Activated naive CD4-positive, alpha-beta T cell treated with Interleukin-2 at 50 U/mL for 16 hours (primary cell): ENCODE data around the gene GGTA1.
"Not testable (repeated sequence)": the region's sequence is repeated elsewhere in the genome, so short reads cannot be mapped to it uniquely, and the experiment has no call there.

Experiments
- DNase-seq: peaks from one replicate; pipeline ENCODE4 v3.0.0-alpha.2; 2020

The GGTA1 gene

DNA sequence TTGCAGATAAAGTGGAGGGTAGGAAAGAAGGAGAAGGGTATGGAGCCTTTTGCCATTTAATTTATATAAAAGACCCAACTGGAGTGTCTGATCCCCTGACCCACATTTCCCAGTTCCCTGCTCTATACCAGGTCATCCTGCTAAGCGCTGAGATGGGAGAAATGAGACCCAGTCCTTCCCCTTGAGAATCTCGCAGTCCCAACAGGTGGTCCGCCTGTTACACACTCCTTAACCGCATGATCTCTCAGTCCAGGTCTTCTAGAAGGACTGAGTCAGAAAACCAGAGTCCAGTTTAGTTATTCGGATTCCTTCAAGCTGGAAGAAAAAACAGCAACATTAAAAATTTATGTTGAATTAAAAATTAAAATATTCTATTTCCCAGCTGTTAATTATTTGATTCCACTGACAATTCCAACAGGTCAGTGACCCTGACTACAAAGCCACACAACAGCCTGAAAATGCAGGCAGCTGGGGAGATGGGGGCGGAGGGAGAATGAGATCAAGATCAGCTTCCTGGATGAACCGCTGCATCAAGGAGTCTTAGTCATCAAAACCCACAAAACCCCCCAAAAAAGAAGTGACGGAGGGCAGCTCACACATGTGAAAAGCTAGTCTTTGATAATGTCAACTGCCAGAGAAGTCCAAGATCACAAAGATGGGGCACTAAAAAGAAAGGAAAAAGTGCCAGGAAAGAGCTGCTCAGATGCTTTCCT, 44.0 kb downstream of the GGTA1 start:
- DNase-seq: no peak

DNA sequence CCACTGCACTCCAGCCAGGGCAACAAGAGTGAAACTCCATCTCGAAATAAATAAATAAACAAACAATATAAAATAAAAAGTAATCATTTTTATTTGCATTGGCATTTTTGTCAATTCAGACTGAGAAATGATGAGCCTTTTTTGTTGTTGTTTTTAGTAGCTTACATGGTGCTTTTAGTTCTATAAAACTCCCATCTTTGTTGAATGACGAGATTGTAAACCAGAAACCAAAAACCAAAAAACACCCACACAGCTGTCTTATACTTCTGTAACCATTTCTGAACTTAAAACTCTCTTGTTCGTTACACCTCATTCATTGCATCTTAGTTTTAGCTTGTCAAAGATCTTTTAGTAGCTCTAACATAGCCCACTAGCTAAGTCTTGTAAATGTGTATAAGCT, 44.7 kb downstream of the GGTA1 start:
- no peak for DNase-seq

- no peak for DNase-seq
Measured at GRCh38 chr9:121453232-121453892, 46.3 kb downstream of the GGTA1 start.

DNA sequence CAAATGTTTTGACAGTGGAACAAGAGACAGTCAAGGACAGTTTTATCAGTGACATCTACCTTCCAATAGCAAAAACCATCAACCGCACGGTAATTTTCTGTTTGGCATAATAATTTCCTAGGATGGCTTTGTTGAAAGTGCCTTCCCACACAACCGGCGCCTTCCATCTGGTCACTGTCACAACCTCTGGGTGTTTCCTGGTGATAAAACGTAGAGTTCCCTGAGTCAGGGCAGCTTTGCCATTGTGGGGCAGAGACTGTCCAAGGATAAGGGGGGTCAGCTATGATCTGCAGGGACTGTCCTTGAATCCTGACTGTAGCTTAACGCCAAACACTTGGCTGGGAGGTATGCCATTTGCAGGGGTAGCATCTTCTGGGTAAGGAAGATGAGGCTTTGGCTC, 47.6 kb downstream of the GGTA1 start:
- no peak for DNase-seq

GRCh38 chr9:121451586-121451985, 48.1 kb downstream of the GGTA1 start:
- DNase-seq: no peak

- DNase-seq: no peak
Measured at GRCh38 chr9:121450241-121450640, 49.4 kb downstream of the GGTA1 start.

GRCh38 chr9:121449786-121450185, 49.9 kb downstream of the GGTA1 start:
- DNase-seq: no peak

- no peak for DNase-seq
Measured at GRCh38 chr9:121447321-121447834, 52.3 kb downstream of the GGTA1 start.

- no peak for DNase-seq
Measured at GRCh38 chr9:121445986-121446385, 53.7 kb downstream of the GGTA1 start.

GRCh38 chr9:121443981-121444380, 55.7 kb downstream of the GGTA1 start:
- DNase-seq: no peak

- no peak for DNase-seq
Measured at GRCh38 chr9:121441165-121441564, 58.5 kb downstream of the GGTA1 start.

DNA sequence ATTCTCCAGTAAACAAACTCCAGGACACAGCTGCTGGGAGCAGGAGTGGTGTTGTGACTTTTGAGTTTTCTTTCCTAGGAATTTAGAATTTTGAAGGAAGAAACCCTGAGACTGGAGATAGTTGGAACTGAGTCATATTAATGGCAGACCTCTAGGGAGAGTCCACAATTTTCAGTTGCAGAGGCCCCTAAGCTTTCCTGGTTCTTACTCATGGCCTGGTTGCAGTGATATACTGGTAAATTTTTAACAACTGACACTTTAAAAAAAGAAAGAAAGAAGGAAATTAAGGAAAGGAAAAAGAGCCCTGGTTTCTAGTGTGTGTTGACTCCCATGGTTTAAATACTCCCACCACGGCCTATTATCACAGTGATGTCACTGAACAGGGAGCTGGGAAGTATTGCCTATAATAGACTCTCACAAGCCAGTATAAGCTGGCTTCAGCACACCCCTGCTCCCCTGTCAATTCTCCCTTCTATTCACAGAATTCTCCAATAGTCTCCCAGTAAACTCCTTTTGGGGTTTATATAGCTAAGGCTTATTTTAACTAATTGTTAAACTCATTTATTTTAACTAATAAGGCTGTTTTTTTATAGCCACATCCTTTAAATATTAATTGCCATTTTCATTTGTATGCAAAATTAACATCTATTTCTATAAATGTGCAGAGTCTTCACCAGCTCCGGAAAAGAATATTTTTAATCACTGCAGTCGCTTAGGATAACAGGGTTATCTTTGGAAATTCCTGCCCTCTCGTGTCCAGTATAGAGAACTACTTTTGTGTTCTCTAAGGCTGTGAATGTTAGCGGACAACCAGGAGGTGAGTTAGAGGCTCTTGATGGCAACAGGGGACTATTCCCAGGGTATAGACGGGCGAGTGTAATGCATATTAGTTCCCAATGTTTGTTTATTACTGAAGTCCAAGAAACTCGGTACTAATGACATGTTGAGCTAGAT, 59.7 kb downstream of the GGTA1 start:
- DNase-seq: no peak

GRCh38 chr9:121439016-121439415, 60.6 kb downstream of the GGTA1 start:
- no peak for DNase-seq

GRCh38 chr9:121437891-121438290, 61.8 kb downstream of the GGTA1 start:
- DNase-seq: no peak

GRCh38 chr9:121437046-121437445, 62.6 kb downstream of the GGTA1 start:
- not testable (repeated sequence) for DNase-seq

- DNase-seq: no peak
Measured at GRCh38 chr9:121434969-121435368, 64.7 kb downstream of the GGTA1 start.

DNA sequence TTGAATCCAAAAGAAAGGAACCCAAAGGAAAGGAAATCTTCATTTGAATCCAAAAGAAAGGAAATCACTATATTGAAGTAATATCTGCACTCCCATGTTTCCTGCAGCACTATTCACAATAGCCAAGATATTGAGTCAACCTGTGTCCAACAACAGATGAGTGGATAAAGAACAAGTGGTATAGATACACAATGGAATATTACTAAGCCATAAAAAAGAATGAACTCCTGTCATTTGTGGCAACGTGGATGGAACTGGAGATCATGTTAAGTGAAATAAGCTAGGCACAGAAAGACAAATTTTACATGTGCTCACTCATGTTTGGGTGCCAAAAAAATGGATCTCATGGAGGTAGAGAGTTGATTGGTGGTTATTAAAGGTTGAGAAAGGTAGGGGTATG, 71.7 kb downstream of the GGTA1 start:
- no peak for DNase-seq

GRCh38 chr9:121424024-121424432, 75.6 kb downstream of the GGTA1 start:
- DNase-seq: no peak

DNA sequence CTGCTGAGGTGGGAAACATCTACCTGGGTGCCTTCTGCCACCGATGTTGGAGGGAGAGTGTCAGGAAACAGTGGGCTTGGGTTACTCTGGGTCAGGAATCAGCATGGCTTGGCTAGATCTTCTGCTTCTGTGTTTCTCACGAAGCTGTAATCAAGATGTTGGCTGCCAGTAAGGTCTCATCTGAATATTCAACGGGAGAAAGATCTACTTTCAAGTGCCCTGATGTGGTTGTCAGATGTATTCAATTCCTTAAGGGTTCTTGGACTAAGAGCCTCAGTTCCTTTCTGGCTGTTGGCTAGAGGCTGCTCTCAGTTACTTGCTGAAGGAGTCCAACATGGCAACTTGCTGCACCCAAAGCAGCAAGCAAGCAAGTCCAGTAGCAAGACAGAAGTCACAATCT, 87.7 kb downstream of the GGTA1 start:
- DNase-seq: no peak

DNA sequence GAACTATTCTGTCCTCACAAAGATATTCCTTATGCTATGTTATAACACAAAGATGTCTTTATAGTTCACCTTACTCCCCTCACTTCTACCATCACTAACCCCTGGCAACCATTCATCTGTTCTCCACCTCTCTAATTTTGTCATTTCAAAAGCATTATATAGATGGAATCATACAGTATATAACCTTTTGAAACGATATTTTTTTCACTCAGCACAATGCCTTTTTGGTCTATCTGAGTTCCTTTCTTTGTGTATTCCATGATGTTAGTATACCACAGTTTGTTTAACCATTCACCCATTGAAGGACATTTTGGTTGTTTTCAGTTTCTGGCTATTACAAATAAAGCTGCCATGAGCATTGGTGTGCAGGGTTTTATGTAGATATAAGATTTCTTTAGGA, 93.7 kb downstream of the GGTA1 start:
- DNase-seq: no peak
